Effector memory CD4-positive, alpha-beta T cell (primary cell): Measurements from ENCODE around the gene CYB561D1.
A peak's percentile ranks its signal among the peaks of the same experiment; 100 is the strongest.
"Not testable (repeated sequence)": the region's sequence is repeated elsewhere in the genome, so short reads cannot be mapped to it uniquely, and the experiment has no call there.

Experiments used
- DNase-seq, 3 donors: peaks; one replicate each; pipeline ENCODE4 v3.0.0-alpha.2; 2020
- H3K27ac ChIP-seq: 2 replicates; pipeline ENCODE4 v1.7.0; 2013; ENCODE audit warnings: mild to moderate bottlenecking, low read length, moderate library complexity; ENCODE audit not compliant: insufficient read depth, poor library complexity, severe bottlenecking
- H3K27me3 ChIP-seq: replicated peaks from 2 replicates; pipeline ENCODE4 v1.7.0; 2013; ENCODE audit warnings: mild to moderate bottlenecking, low read length; ENCODE audit not compliant: insufficient read depth, control insufficient read depth, poor library complexity, severe bottlenecking
- H3K36me3 ChIP-seq: 2 replicates; pipeline ENCODE4 v1.7.0; 2013; ENCODE audit warnings: mild to moderate bottlenecking, low read length, moderate library complexity; ENCODE audit not compliant: control insufficient read depth, insufficient read depth
- H3K4me1 ChIP-seq: 2 replicates; pipeline ENCODE4 v1.7.0; 2013; ENCODE audit warnings: low read length, mild to moderate bottlenecking; ENCODE audit not compliant: control insufficient read depth, insufficient read depth, poor library complexity, severe bottlenecking
- H3K4me3 ChIP-seq: 2 replicates; pipeline ENCODE4 v1.7.0; 2013; ENCODE audit warnings: low read length, low read depth, mild to moderate bottlenecking; ENCODE audit not compliant: insufficient read depth, poor library complexity, severe bottlenecking
- H3K9me3 ChIP-seq: 2 replicates; pipeline ENCODE4 v1.7.0; 2013; ENCODE audit warnings: mild to moderate bottlenecking, low read length, moderate library complexity; ENCODE audit not compliant: control insufficient read depth
- total RNA-seq, 3 donors: gene quantifications; one replicate each; lab custom pipeline; 2026; lab: John Stamatoyannopoulos, UW

The CYB561D1 gene
- total RNA-seq = 21.3 to 40.9 (median 25.9) reads per million in 3 donors

- H3K27me3 ChIP-seq = no peaks in the 10 kb centered on the region
- peak within 1 kb of the TSS; percentile 76 for H3K27ac ChIP-seq
- H3K36me3 ChIP-seq = peaks cover 31% of the 10 kb centered on the region
- peaks cover 38% of the 10 kb centered on the region for H3K4me1 ChIP-seq
- DNase-seq = peak; percentile 78 to 81 (median 80)
- H3K4me3 ChIP-seq = peak within 1 kb of the TSS; percentile 97
- H3K9me3 ChIP-seq = no peaks in the 10 kb centered on the region
These were observed at the start of gene CYB561D1 for GRCh38 chr1:109493805-109494539. CYB561D1 (plus strand) TSS chr1:109494094; CDS start chr1:109494140, 46 bp downstream.

- peaks cover 9% of the 10 kb centered on the region for H3K27me3 ChIP-seq
- H3K36me3 ChIP-seq = no peaks in the 10 kb centered on the region
- H3K4me1 ChIP-seq = no peaks in the 10 kb centered on the region
- no peak for DNase-seq
- H3K4me3 ChIP-seq = no peak overlapping the region
- H3K9me3 ChIP-seq = no peaks in the 10 kb centered on the region
- no peak overlapping the region for H3K27ac ChIP-seq
These were observed 49.5 kb upstream of the CYB561D1 start for GRCh38 chr1:109444346-109444745.

GRCh38 chr1:109445949-109446695 is 47.8 kb upstream of the CYB561D1 start:
- not testable (repeated sequence) for H3K4me3 ChIP-seq, H3K9me3 ChIP-seq, H3K4me1 ChIP-seq, H3K36me3 ChIP-seq, H3K27ac ChIP-seq, DNase-seq
- peaks cover 13% of the 10 kb centered on the region for H3K27me3 ChIP-seq

GRCh38 chr1:109447524-109447923 is 46.4 kb upstream of the CYB561D1 start:
- Histone ChIP-seq H3K27ac (no peak overlapping the region), H3K27me3 (peaks cover 13% of the 10 kb centered on the region), H3K4me1 (no peaks in the 10 kb centered on the region), H3K4me3 (no peak overlapping the region), H3K36me3 (no peaks in the 10 kb centered on the region), H3K9me3 (no peaks in the 10 kb centered on the region)
- no peak for DNase-seq

- Histone ChIP-seq H3K27me3 (peaks cover 4% of the 10 kb centered on the region), H3K4me3 (no peak overlapping the region), H3K36me3 (no peaks in the 10 kb centered on the region), H3K9me3 (no peaks in the 10 kb centered on the region), H3K4me1 (no peaks in the 10 kb centered on the region), H3K27ac (no peak overlapping the region)
- DNase-seq = no peak
These were observed 39.3 kb upstream of the CYB561D1 start for GRCh38 chr1:109454497-109455133.

- no peaks in the 10 kb centered on the region for H3K4me1 ChIP-seq
- H3K4me3 ChIP-seq = no peak overlapping the region
- no peaks in the 10 kb centered on the region for H3K36me3 ChIP-seq
- no peak overlapping the region for H3K27ac ChIP-seq
- DNase-seq = no peak
- no peaks in the 10 kb centered on the region for H3K9me3 ChIP-seq
- H3K27me3 ChIP-seq = no peaks in the 10 kb centered on the region
These were observed 36.1 kb upstream of the CYB561D1 start for GRCh38 chr1:109457819-109458218.

GRCh38 chr1:109466125-109466451 is 27.8 kb upstream of the CYB561D1 start:
- no peaks in the 10 kb centered on the region for H3K36me3 ChIP-seq
- peaks cover 11% of the 10 kb centered on the region for H3K4me1 ChIP-seq
- peak overlapping the region; percentile 55 for H3K4me3 ChIP-seq
- peaks cover 31% of the 10 kb centered on the region for H3K27me3 ChIP-seq
- no peaks in the 10 kb centered on the region for H3K9me3 ChIP-seq
- H3K27ac ChIP-seq = no peak overlapping the region
- no peak for DNase-seq

GRCh38 chr1:109466452-109467300 is 27.2 kb upstream of the CYB561D1 start, which contains the start of gene SYPL2:
SYPL2 (plus strand) TSS chr1:109466546; CDS start chr1:109466844, 298 bp downstream.
- H3K36me3 ChIP-seq = no peaks in the 10 kb centered on the region
- no peak within 1 kb of the TSS for H3K27ac ChIP-seq
- peaks cover 11% of the 10 kb centered on the region for H3K4me1 ChIP-seq
- no peak for DNase-seq
- peaks cover 31% of the 10 kb centered on the region for H3K27me3 ChIP-seq
- no peaks in the 10 kb centered on the region for H3K9me3 ChIP-seq
- peak within 1 kb of the TSS; percentile 55 for H3K4me3 ChIP-seq

GRCh38 chr1:109467301-109467777 is 26.6 kb upstream of the CYB561D1 start:
- Histone ChIP-seq H3K27ac (no peak overlapping the region), H3K9me3 (no peaks in the 10 kb centered on the region), H3K4me1 (peaks cover 11% of the 10 kb centered on the region), H3K27me3 (peaks cover 35% of the 10 kb centered on the region), H3K36me3 (no peaks in the 10 kb centered on the region), H3K4me3 (no peak overlapping the region)
- DNase-seq = no peak
